ENCODE data around the gene HORMAD1.
"Not testable (repeated sequence)": the region's sequence is repeated elsewhere in the genome, so short reads cannot be mapped to it uniquely, and the experiment has no call there.

The HORMAD1 gene

DNA sequence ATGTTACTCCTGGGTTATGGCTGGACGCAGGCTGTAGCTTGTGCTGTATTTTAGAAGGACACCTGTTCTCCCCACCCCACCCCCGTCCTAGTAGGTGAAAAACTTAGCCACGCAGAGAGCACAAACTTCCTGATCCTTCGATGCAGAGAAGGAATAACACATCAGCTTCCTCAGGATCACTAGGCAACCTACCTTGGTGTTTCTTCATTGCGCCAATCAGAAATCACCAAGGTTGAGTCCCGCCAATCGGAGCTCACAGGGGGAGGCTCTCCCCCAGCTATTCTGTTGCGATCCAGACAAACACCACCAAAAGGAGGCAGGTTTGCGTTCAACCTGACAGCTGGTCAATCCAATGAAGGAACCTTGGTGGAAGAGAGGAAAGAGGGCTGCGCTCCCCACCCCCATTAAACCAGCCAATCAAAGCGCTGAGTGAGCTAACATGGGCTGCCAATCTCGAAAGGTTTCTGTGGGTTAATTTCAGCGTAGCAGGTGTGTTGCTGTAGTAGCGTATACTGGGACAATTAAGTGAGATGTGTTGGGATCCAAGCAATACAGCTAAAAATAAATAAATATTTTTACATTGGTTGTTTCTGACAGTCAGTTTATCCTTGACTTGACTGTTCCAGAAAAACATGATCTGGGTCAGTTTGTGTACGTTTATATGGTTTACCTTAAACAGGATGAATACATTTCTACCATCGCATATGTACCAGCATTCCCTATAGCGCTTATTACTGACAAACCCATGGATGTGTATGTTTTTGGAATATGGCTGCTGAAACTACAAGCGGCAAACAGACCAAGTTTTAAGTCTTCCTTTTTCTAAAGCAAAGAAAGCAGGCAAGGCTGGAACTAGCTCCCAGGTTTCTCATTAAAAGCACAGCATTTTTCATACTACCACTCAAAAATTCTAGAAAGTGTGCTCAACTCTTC, 23.4 kb downstream of the HORMAD1 start, which contains the start of gene GOLPH3L:
Gene GOLPH3L (minus strand): TSS at position 160 of the 933 bp plus-strand sequence. CDS start 2,316 bp downstream, outside the sequence.
- DNase-seq = peak; percentile 97

DNA sequence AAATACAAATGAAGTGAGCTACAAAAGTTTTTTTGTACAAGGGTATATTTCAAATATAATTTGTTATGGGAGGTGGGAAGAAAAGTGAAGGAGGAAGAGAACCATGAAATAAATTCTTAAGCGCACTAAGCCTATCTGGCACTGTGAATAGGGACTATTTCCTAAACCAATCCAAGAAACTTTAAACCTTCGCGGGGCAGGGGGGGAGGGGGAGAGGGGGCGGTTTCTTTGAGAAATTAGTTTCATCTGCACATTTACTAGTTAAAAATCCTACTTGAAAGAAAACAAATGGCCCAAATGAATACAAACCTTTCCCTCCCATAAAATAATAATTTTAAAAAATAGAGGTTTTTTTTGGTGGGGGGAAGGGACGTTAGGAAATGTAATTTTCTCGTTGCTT, 24.1 kb downstream of the HORMAD1 start:
- DNase-seq = no peak

DNA sequence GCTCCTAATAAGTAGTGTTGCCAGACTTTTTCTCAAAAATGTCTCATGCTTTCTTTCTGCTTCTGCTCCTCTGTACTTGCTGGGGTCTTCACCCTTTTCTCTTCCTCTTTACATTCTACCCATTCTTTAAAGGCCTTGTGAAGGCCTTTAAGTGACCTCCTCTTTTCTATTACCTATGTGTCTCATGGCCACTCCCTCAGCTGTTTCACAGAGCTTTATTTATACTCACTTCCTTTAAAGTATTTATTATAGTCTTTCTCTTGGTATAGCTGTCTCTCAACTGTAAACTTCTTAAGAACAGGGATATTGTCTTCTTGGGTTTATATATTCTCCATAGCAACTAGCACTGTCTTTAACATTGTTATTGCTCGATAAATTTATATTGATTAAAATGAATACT, 24.5 kb downstream of the HORMAD1 start:
- DNase-seq = peak; percentile 3

DNA sequence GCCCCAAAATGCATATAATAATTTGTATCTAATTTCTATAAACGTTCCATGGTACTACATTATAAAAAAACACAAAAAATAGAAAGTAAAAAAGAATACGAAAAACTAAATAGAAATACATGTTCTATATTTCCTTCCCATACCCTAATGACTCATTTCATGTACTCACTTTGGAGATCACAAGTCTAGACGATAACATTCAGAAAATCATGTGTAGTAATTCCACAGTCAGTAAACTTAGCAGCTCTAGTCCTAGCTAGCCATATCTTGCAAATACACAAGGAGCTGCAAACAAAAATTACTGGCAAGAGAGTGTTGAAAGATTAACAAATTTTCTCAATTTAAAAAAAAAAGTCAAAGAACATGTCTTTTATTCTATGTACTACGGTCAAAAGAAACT, 25.1 kb downstream of the HORMAD1 start:
- no peak for DNase-seq

DNA sequence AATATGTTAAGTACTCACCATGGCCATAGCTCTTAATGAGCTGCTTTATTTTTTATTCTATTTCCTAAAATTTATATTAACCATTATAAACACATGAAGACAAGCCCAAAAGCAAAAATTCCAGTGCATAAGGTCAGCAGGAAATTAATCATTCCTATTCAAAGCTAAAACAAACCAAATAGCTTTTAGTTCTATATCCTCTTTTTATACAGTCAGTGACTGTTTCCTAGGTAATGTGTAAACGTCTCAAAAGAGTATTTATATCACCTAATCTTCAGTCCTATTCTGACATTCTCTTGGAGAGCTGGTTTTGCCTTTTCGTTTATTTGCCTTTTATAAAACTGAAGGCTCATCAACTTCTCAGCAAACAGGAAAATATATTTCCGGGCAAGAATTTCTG, 28.0 kb downstream of the HORMAD1 start:
- no peak for DNase-seq

DNA sequence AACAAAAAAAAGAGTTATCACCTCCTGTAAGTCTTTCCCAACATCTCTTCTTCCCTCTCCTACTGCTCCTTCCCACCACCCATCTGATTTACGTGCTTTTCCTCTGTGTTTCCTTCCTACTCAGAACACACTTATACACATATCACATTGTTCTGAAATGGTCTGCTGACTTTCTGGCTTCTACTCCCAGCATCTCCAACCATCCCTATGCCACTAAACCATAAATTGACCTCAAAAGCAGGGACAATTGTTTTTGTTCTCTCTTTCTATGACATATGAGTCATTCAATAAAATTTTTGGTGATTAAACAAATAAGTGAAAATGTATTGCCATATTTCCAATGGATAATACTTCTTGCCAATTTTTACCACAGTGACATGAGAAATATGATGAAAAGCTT, 31.9 kb downstream of the HORMAD1 start:
- no peak for DNase-seq

DNA sequence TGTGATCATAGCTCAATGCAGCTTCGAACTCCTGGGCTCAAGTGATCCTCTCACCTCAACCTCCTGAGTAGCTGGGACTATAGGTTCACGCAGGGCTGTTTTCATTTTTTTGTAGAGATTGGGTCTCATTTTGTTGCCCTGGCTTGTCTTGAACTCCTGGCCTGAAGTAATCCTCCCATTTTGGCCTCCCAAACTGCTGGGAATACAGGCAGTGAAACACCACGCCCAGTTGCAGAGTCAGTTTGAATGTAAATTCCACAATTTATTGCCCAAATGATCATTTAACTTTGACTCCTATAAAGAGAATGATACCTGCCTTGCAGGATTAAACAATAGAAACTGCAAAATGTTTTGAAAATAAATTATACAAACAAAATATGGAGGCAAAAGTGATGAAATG, 34.4 kb downstream of the HORMAD1 start:
- DNase-seq = no peak

DNA sequence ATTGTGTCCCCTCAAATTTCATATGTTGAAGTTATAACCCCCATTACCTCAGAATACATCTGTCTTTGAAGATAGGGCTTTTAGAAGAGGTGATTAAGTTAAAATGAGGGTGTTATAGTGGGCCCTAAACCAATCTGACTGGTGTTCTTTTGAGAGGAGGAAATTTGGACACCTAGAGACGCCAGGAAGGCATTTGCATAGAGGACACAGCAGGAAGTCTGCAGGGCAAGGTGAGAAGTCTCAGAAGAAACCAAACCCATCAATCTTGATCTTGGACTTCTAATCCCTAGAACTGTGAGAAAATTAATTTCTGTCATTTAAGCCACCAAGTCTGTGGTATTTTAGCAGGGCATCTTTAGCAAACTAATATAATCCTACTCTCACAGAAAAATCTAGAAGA, 36.8 kb downstream of the HORMAD1 start:
- peak; percentile 35 for DNase-seq

DNA sequence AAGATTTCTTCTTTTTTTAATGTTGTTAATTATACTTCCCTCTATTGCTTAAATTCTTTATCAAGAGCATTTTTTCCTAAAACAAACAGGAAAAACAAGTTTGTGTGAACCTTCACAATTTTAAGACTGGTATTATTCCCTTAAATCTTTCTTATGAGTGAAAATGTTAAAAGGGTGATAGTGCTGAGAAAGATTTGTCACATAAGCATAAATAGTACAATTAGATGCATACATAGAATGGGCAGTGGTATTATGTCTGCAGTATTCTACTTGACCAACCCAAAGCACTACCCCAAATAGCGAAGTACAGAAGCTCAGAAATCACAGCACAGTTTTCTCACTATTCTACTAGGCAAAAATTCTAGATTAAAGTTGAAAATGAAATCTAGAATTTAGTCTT, 41.7 kb downstream of the HORMAD1 start:
- DNase-seq = no peak

DNA sequence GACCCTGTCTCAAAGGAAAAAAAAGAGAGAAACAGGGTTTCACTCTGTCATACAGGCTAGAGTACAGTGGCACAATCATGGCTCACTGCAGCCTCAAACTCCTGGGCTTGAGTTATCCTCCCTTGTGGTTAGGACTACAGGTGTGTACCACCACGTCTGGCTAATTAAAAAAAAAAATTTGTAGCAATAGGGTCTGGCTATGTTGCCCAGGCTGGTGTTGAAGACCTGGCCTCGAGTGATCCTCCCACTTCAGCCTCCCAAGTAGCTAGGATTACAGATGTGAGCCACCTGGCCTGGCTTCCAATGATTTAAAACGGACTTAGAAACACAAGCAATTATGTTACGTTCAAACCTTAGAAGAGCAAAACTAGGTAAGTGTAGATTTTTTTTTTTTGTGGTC, 45.8 kb downstream of the HORMAD1 start:
- no peak for DNase-seq

DNA sequence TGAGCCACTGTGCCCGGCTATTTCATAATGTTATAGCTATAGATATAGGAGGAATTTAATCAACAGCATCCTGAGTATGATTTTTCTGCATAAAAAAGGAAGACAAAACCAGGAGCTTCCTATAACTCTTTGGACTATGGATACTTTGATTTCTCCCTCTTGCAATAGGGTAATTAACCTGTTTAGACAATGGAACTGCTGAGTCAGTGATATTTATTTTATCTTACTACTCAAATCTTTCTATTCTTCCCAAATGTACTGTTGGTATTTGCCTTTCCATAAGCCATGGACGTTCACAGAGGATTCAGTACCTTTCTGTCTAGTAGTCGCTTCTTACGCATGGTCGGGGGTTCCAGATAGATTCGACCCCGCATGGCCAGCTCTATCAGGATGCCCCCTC, 57.4 kb downstream of the HORMAD1 start:
- DNase-seq = no peak

DNA sequence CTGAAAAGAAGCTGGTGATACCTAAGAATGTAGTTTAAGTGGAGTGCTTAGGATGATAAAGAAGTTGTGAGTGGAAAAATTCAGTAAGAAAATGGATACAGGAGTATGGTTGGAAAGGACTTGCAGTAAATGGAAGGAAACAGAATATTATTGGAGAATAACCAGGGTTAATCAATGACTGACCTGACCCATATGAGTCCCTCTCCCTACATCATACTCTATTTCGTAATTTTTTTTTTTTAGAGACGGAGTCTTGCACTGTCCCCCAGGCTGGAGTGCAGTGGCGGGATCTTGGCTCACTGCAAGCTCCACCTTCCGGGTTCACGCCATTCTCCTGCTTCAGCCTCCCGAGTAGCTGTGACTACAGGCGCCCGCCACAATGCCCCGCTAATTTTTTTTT, 57.9 kb downstream of the HORMAD1 start:
- no peak for DNase-seq

DNA sequence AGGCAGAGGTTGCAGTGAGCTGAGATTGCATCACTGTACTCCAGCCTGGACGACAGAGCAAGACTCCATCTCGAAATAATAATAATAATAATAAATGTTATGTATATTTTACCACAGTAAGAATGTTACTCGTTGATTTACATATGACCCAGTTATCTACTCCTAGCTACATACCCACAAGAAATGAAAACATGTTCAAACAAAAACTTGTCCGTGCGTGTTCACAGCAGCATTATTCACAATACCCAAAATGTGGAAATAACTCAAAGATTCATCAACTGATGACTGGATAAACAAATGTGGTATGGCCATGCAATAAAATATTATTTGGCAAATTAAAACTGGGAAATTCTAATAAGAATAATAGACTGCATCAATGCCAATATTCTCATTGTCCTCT, 59.5 kb downstream of the HORMAD1 start:
- DNase-seq = no peak

DNA sequence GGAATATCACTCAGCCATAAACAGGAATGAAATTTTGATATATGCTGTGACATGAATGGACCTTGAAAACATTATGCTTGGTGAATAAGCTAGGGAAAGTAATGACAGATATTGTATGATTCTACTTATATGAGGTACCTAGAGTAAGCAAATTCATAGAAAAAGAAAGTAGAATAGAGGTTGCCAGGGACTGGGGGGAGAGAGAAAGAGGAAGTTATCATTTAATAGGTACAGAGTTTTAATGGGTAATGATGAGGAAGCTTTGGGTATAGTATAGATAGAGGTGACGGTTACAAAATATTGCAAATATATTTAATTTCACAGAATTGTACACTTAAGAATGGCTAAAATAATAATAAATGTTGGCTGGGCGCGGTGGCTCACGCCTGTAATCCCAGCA, 60.1 kb downstream of the HORMAD1 start:
- DNase-seq = no peak

DNA sequence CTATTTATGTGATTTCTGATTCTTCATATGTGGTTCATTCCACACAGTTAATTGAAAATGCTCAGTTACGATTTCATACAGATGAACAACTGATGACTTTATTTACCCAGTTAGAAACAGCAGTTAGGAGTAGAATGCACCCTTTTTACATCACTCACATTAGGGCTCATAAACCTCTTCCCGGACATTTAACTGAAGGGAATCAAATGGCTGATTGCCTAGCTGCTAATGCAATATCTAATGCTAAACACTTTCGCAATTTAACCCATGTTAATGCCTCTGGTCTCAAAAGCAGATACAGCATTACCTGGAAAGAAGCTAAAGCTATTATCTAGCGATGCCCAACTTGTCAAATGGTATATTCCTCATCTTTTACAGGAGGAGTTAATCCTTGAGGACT, 63.6 kb downstream of the HORMAD1 start:
- not testable (repeated sequence) for DNase-seq

DNA sequence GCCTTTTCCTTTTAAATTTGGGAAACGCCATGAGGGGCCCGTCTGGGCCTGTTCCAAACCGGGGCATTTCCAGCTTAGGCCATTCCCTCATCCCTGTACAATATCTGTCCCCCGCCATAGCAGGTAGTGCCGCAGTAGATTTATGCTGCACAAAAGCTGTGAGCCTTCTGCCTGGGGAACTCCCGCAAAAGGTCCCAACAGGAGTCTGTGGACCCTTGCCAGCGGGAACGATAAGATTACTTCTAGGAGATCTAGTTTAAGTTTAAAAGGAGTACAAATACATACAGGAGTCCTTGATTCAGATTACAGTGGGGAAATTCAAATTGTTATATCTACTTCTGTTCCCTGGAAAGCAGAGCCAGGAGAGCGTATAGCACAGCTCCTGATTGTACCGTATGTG, 66.1 kb downstream of the HORMAD1 start:
- DNase-seq = not testable (repeated sequence)

DNA sequence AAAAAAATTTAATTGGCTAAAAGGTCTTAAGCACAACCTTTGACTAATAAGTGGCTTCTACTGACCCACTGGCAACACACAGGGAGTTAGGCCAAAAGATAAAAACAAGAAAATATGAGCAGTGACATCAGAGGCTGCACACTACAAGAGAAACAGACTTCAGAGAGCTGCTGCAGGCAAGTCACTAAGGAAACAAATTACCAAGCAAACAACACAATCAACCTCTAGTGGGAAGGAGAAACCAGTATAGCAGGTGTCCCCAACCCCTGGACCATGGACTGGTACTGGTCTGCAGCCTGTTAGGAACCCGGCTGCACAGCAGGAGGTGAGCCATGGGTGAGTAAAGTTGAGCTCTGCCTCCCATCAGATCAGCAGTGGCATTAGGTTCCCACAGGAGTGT, 70.5 kb downstream of the HORMAD1 start:
- DNase-seq = no peak

DNA sequence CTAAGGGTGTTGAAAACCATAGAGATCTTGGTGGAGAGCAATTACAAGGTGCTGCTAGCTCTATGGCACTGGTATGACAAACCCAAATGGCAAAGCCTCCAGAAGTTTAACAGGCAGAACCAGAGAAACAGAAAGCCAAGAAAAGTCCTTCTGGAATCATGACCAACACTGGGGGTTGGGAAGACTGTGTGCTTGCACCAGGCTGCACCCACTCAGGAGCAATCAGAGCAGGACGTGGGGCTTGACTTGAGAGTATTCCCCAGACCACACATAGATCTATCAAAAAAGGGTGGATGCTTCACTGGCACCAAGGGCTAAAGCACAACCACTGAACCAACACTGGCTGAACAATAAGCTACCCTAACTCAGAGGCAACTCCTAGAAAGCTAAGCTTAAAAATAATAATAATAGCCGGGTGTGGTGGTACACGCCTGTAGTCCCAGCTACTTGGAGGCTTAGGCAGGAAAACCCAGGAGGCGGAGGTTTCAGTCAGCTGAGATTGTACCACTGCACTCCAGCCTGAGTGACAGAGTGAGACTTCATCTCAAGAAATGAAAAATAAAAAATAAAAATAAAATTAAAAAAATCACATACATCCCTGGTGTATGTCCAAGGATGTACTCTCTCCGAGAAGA, 71.1 kb downstream of the HORMAD1 start:
- no peak for DNase-seq
